HG03378 (cell line): Measurements from ENCODE around the gene KLC4.

Experiments
- ATAC-seq: cut with Tn5 transposase; IDR thresholded peaks from one replicate; pipeline ENCODE4 v1.9.1; 2021; ENCODE audit warnings: mild to moderate bottlenecking, moderate library complexity; ENCODE audit not compliant: unreplicated experiment

Gene KLC4

DNA sequence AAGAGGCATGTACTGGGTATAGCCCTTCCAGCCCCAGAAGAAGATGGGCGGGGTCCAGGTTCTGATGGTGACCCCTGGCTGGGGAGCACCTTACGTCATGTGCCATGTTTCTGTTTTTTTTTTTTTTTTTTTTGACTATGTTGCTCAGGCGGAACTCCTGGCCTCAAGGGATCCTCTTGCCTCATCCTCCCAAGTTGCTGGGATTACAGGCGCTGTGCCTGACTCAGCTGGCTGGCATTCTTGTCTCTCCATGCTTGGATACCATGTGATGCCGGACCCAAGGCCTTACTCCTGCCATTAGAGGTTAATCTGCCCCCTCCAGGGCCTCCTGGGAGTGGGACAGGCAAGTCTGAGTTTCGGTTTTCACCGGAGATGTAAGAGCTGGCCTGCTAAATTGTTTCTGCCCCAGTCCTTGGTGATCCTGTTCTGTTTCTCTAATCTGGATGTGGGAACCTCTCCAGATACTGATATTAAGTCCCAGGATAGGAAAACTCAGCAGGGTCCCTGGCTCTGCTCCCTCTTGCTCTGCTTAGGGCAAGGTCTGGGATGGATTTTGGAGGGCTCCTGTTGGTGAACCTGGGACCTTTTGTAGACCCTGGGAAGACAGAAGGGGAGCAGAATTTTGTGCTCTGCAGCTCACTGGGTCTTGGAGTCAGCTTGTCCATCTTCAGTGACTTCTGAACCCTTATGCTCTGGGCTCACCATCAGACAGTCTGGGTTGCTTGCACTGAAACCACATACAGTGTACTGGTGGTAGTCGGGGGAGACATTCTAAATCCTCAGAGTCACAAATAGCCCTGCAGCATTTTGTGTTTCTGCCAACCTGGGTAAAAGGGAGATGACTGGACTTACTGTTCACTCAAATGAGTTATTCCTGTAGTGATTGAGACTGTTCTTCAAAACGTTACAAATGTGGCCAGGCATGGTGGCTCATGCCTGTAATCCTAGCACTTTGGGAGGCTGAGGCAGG lies 61.8 kb downstream of the KLC4 start:
- no peak for ATAC-seq

DNA sequence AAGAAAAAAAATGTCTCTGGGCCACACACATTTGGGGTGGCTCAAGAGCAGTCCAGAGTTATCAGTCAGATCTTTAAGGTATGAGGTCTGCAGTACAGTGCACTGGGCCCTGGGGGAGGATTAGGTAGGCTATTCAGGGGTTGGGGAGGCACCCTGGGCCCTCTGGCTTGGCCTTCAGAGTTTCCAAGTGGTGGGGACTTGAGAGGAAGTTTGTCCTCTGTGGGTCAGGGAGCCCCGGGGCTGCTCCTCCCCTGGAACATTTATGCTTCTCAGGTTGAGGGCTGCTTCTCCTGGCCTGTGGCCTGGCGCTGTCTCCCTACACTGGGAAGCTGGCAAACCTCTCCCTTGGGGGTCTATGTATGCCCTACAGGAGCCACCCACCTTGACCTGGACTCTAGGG lies 62.7 kb downstream of the KLC4 start:
- no peak for ATAC-seq

DNA sequence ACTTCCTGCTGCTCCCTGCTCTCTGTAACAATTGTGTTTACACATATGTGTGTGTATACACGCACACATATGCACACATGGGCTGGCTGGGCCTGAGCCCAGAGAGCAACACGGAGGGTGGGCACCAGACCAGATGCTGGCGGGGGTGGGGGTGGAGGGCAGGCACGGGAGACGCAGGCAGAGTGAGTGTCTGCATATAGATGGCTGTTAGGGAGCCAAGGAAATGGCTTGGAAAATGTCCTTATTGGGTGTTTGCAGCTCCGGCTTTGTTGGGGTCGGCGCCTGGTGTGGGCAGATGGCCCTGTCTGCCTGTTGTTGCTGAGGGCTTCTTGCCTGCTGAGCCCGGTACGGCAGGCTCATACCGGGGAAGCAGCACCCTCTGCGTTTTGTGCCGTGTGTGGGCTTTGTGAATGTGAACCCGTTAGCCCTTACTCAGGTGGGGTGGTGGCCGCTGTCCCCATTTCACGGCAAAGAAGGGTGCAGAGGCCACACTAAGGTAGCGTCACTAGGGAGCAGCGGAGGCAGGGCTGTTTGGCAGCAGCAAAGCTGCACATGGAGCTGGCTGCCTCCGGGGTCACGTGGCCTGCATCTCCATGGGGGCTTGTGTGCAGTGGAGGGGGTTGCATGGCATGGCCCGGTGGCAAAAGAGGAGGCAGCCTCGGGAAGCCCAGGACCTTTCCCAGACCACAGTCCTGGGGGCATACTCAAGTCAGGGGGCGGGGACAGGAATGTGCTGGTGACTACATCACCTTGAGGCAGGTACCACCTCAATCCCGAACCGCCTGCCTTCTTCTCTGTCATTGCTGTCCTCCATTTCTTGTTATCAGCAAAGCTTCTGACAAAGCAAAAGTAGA lies 64.3 kb downstream of the KLC4 start:
- ATAC-seq: no peak

DNA sequence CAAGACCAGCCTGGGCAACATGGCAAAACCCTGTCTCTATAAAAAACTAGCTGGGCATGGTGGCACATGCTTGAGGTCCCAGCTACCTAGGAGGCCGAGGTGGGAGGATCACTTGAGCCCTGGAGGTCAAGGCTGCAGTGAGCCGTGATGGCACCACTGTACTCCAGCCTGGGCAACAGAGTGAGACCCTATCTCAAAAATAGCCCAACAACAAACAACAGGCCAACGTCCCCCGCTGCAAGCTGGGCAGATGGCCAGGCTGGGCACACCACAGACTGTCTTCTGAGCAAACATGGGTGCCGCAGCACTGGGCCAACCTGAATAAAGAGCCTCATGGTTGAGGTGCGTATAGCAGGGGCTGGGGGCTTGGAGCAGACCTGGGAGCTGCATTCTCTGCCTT lies 65.0 kb downstream of the KLC4 start:
- ATAC-seq: no peak
